Activated naive CD4-positive, alpha-beta T cell treated with anti-CD3 and anti-CD28 coated beads for 36 hours (primary cell): Measurements from ENCODE around the gene ACSM4. TPM values are rescaled to one million over a fixed set of nuclear protein-coding genes. Genes with fewer than 3 reads are reported as not detected.
"Not testable (repeated sequence)": the region's sequence is repeated elsewhere in the genome, so short reads cannot be mapped to it uniquely, and the experiment has no call there.

ENCODE experiments used
- CTCF ChIA-PET: fragments of 350-600 bp; sonication (Branson Sonifier 250); formaldehyde crosslinking; loops from one replicate; lab custom pipeline; 2021; ENCODE audit warnings: antibody characterized with exemption; lab: Charles Lee
- DNase-seq: peaks from one replicate; pipeline ENCODE4 v3.0.0-alpha.2; 2020
- H3K27ac Mint-ChIP-seq: one replicate; pipeline ENCODE4 v1.8.0; 2021; ENCODE audit warnings: mild to moderate bottlenecking, mixed read lengths
- H3K27me3 Mint-ChIP-seq: one replicate; pipeline ENCODE4 v1.8.0; 2021; ENCODE audit warnings: low read depth, mixed read lengths
- H3K36me3 Mint-ChIP-seq: one replicate; pipeline ENCODE4 v1.8.0; 2021; ENCODE audit warnings: low read depth, mixed read lengths
- H3K4me1 Mint-ChIP-seq: one replicate; pipeline ENCODE4 v1.8.0; 2021; ENCODE audit warnings: low read depth, mixed read lengths
- H3K4me3 Mint-ChIP-seq: one replicate; pipeline ENCODE4 v1.8.0; 2021; ENCODE audit warnings: mild to moderate bottlenecking, moderate library complexity, mixed read lengths
- H3K9me3 Mint-ChIP-seq: one replicate; pipeline ENCODE4 v1.8.0; 2021; ENCODE audit warnings: mixed read lengths
- intact Hi-C: fragments of 100-400 bp; cut with micrococcal nuclease; formaldehyde crosslinking; loops from one replicate; pipeline ENCODE4 v1.15.1; 2023
- total RNA-seq, 2 experiments: library from RNA; stranded (reverse); gene quantifications; one replicate each; pipeline ENCODE4 v1.2.3, GENCODE V29; 2021

Gene ACSM4, protein sequence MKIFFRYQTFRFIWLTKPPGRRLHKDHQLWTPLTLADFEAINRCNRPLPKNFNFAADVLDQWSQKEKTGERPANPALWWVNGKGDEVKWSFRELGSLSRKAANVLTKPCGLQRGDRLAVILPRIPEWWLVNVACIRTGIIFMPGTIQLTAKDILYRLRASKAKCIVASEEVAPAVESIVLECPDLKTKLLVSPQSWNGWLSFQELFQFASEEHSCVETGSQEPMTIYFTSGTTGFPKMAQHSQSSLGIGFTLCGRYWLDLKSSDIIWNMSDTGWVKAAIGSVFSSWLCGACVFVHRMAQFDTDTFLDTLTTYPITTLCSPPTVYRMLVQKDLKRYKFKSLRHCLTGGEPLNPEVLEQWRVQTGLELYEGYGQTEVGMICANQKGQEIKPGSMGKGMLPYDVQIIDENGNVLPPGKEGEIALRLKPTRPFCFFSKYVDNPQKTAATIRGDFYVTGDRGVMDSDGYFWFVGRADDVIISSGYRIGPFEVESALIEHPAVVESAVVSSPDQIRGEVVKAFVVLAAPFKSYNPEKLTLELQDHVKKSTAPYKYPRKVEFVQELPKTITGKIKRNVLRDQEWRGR
- not detected for total RNA-seq

DNA sequence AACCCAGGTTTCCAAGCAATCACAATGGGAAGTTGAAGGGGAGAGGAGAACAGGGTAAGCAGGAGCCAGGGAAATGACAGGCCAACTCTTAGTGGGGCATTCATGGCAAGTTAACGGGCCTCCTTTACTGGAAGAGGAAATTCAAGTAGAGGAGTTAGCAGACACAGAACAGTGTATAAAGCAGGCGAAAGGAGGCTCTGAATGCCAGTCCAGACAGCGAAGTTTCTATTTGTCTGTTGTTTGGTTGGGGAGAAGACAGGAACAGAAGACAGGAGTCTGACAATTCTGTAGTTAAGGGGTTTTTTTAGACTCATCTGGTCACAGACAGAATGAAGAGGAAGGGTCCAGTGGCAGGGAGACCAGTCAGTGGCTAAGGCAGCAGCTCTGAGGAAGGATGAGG is at the start of gene ACSM4:
ACSM4 (plus strand) TSS at position 301 of the 400 bp plus-strand sequence. CDS start 260 bp downstream, outside the sequence.
- Mint-ChIP-seq H3K27me3 (peaks cover 2% of the 10 kb centered on the region), H3K4me1 (no peaks in the 10 kb centered on the region), H3K36me3 (no peaks in the 10 kb centered on the region), H3K4me3 (no peak within 1 kb of the TSS), H3K27ac (no peak within 1 kb of the TSS), H3K9me3 (no peaks in the 10 kb centered on the region)
- intact Hi-C loops = no loop called here
- no peak for DNase-seq
- CTCF ChIA-PET = interaction anchor here (0.7 kb wide), 1 partner anchor 143 kb away, joined by 5 read pairs; no protein-coding TSS in a partner anchor

DNA sequence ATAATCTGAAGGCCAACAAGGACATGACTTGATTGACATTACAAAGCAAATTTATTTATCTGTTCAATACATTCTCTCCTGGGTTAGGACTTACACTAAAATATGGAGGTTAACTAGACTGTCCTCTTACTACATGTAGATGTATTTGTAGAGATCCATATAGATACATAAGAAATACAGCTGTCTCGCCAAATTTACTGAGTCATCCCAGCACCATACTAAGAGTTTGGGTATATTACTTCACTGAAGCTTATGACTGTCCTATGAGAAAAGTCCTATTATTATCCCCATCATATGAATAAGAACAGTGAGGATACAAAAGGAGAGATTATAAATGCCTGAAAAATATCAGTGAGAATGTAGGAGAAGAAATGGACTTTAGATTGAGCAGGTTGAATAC is 44.8 kb upstream of the ACSM4 start:
- Mint-ChIP-seq H3K27me3 (peaks cover 4% of the 10 kb centered on the region), H3K4me1 (no peaks in the 10 kb centered on the region), H3K36me3 (no peaks in the 10 kb centered on the region), H3K4me3 (no peak overlapping the region), H3K9me3 (no peaks in the 10 kb centered on the region), H3K27ac (no peak overlapping the region)
- no peak for DNase-seq
- CTCF ChIA-PET = no interaction called here
- intact Hi-C loops = no loop called here

DNA sequence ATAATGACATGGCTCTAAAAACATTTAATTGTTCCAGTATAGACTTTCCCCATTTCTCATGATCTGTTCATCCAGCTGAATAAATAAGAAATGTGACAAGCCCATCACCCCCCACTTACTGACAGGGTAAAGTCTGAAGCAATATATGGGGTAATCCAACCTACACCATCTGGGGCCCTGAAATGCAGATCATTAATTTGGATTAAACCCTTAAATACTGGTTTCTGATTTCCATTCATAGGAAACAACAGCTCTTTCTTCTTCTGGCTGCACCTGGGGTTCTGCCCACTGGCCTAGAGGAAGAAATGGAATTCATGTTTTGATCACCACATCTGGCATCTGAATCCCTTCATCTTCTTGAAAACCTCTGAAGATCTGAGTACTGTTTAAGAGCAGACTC is 39.3 kb upstream of the ACSM4 start:
- no peaks in the 10 kb centered on the region for H3K27me3 Mint-ChIP-seq
- H3K9me3 Mint-ChIP-seq = no peaks in the 10 kb centered on the region
- DNase-seq = no peak
- H3K27ac Mint-ChIP-seq = no peak overlapping the region
- CTCF ChIA-PET = no interaction called here
- H3K36me3 Mint-ChIP-seq = no peaks in the 10 kb centered on the region
- H3K4me3 Mint-ChIP-seq = no peak overlapping the region
- no peaks in the 10 kb centered on the region for H3K4me1 Mint-ChIP-seq
- intact Hi-C loops = no loop called here

DNA sequence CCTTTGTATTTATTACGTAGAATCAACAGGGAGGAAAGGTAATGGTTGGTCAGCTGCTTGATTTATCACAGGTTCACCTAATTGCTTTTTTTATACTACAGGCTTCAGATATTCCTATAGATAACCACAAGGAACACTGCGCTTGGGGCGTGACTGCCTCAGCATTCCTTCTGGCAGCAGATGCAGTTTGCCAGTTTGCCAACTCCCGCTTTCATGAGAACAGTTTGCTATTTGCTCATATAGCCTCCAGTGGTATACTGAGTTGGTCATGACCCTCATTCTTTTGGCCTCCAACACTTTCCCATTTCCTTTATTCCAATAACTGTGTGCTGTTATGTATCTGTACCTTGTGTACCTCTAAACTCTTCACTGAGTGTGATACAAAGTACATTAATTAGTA is 38.6 kb upstream of the ACSM4 start:
- H3K4me3 Mint-ChIP-seq = no peak overlapping the region
- no peaks in the 10 kb centered on the region for H3K36me3 Mint-ChIP-seq
- H3K4me1 Mint-ChIP-seq = no peaks in the 10 kb centered on the region
- H3K9me3 Mint-ChIP-seq = no peaks in the 10 kb centered on the region
- H3K27ac Mint-ChIP-seq = no peak overlapping the region
- no peaks in the 10 kb centered on the region for H3K27me3 Mint-ChIP-seq
- DNase-seq = no peak
- intact Hi-C loops = no loop called here
- CTCF ChIA-PET = no interaction called here

DNA sequence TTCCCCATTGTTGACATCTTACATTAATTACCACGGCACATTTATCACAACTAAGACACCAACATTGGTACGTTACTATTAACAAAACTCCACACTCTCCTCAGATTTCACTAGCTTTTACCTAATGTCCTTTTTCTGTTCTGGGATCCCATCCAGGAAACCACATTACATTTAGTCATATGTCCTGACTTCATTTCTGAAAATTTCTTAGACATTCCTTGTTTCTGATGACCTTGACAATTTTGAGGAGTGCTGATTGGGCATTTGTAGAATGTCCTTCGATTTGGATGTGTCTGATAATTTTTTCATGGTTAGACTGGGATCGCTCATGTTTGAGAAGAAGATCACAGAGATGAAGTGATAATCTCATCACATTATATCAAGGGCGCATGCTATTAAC is 34.6 kb upstream of the ACSM4 start:
- intact Hi-C loops = no loop called here
- Mint-ChIP-seq H3K27ac (no peak overlapping the region), H3K9me3 (no peaks in the 10 kb centered on the region), H3K36me3 (no peaks in the 10 kb centered on the region), H3K27me3 (peaks cover 2% of the 10 kb centered on the region), H3K4me3 (no peak overlapping the region), H3K4me1 (no peaks in the 10 kb centered on the region)
- CTCF ChIA-PET = no interaction called here
- DNase-seq = no peak

DNA sequence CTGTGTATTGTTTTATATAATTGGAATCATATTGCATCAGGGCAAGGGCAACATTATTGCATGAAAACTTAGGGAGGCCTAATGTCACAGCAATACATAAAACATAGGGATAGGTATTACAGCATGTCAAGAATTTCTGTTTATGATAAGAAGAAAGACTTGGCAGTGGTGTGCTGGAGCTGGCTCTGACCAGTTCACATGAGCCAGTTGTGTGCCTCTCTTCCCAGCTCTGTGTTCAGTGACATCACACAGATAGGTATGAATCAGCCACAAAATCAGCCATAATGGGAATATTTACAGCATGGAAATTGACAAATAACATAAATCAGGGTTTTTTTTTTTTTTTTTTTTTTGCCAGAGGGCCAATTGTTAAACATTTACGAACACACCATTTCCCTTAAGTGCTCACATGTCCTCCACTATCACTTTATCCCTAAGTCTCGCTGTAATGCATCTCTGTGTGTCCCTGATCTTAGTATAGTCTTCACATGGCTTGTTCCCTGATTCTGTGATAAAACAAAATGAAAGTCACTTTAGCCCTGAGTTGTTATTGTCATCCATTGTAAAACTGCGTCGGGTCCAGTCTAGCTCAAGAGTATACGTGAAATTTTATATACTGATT is 31.9 kb upstream of the ACSM4 start:
- no peaks in the 10 kb centered on the region for H3K36me3 Mint-ChIP-seq
- H3K27ac Mint-ChIP-seq = no peak overlapping the region
- intact Hi-C loops = no loop called here
- peaks cover 2% of the 10 kb centered on the region for H3K27me3 Mint-ChIP-seq
- DNase-seq = no peak
- no peak overlapping the region for H3K4me3 Mint-ChIP-seq
- H3K4me1 Mint-ChIP-seq = no peaks in the 10 kb centered on the region
- H3K9me3 Mint-ChIP-seq = no peaks in the 10 kb centered on the region
- CTCF ChIA-PET = no interaction called here

DNA sequence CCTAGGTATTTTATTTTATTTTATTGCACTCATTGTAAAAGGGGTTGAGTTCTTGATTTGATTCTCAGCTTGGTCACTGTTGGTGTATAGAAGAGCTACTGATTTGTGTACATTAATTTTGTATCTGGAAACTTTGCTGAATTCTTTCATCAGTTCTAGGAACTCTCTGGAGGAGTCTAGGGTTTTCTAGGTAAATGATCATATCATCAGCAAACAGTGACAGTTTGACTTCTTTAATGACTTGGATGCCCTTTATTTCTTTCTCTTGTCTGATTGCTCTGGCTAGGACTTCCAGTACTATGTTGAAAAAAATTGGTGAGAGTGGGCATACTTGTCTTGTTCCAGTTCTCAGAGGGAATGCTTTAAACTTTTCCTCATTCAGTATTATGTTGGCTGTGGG is 28.4 kb upstream of the ACSM4 start:
- H3K36me3 Mint-ChIP-seq, H3K4me1 Mint-ChIP-seq, H3K4me3 Mint-ChIP-seq, intact Hi-C loops, CTCF ChIA-PET, H3K27ac Mint-ChIP-seq, H3K9me3 Mint-ChIP-seq, DNase-seq: not testable (repeated sequence)
- H3K27me3 Mint-ChIP-seq = peaks cover 11% of the 10 kb centered on the region

DNA sequence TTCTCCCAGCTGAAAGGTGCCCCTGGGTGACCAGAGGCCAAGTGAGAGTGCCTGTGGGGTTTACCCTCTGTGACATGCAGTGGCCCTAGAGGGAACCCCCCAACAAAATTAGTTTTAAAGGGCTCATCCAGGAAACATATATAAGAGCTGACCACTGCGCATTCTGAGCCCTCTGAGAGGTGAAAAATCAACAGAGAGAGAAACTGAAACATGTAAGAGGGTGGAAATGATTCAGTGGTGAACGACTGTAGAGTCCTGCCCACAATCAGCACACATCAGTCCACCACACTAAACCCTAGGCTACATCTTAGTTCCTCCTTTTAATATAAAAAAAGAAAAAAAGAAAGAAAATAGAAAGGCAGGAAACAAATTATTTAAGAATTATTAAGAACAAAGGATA is 21.0 kb upstream of the ACSM4 start:
- intact Hi-C loops = no loop called here

DNA sequence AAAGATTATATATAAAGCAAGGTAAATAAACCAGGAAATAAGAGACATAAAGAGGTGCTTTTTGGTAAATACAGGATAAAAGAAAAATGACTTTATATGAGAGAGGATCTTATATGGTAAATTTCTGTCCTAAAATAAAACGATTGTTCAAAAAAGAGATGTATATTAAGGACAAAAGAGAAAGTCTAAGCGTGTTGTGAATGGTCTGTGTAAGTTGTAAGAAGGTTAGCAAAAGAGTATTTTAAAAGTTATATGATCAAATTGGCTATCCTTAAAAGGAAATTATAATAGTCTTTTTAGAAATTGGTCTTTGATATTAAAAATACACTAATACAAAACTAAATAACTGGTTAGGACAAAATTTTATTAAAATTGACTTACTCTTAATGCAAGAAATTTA is 14.1 kb upstream of the ACSM4 start:
- Mint-ChIP-seq H3K27me3 (peaks cover 5% of the 10 kb centered on the region), H3K4me3 (no peak overlapping the region), H3K27ac (no peak overlapping the region), H3K36me3 (peaks cover 2% of the 10 kb centered on the region), H3K4me1 (no peaks in the 10 kb centered on the region), H3K9me3 (peaks cover 24% of the 10 kb centered on the region)
- intact Hi-C loops = no loop called here
- no peak for DNase-seq
- CTCF ChIA-PET = no interaction called here

More for the DNA sequence above, 21.0 kb upstream of the ACSM4 start:
- Mint-ChIP-seq H3K27me3 (peaks cover 18% of the 10 kb centered on the region), H3K4me3 (no peak overlapping the region), H3K27ac (no peak overlapping the region), H3K36me3 (peaks cover 2% of the 10 kb centered on the region), H3K4me1 (no peaks in the 10 kb centered on the region), H3K9me3 (peaks cover 15% of the 10 kb centered on the region)
- no peak for DNase-seq
- CTCF ChIA-PET = interaction anchor here (0.6 kb wide), 1 partner anchor 177 kb away, joined by 3 read pairs; no protein-coding TSS in a partner anchor

DNA sequence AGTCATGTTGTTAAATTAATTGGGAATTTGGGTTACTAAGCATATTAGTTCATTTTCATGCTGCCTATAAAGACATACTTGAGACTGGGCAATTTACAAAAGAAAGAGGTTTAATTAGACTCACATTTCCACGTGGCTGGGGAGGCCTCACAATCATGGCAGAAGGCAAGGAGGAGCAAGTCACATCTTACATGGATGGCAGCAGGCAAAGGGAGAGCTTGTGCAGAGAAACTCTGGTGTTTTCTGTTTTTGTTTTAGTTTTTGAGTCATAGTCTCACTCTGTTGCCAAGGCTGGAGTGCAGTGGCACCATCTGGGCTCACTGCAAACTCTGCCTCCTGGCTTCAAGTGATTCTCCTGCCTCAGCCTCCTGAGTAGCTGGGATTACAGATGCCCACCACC is 13.3 kb upstream of the ACSM4 start:
- not testable (repeated sequence) for H3K27ac Mint-ChIP-seq

DNA sequence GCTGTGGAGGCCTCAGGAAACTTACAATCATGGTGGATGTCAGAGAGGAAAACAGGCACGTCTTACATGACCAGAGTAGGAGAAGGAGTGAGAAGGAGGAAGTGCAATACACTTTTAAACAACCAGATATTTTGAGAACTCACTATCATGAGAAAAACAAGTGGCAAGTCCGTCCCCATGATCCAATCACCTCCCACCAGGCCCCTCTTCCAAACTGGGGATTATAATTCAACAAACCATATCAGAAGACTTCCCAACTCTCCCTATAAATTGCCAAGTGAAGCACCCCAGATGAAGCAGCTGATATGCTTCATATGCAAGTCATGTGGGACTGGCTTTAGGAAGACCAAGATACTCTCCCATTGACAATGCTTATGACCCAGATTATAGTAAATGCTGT is 11.6 kb upstream of the ACSM4 start:
- DNase-seq = no peak
- Mint-ChIP-seq H3K9me3 (peaks cover 10% of the 10 kb centered on the region), H3K27ac (no peak overlapping the region), H3K4me1 (no peaks in the 10 kb centered on the region), H3K27me3 (peaks cover 2% of the 10 kb centered on the region), H3K4me3 (no peak overlapping the region), H3K36me3 (no peaks in the 10 kb centered on the region)
- intact Hi-C loops = no loop called here
- CTCF ChIA-PET = no interaction called here

More for the DNA sequence above, 13.3 kb upstream of the ACSM4 start:
- H3K36me3 Mint-ChIP-seq, DNase-seq, H3K4me3 Mint-ChIP-seq, H3K4me1 Mint-ChIP-seq, CTCF ChIA-PET, intact Hi-C loops, H3K27me3 Mint-ChIP-seq: not testable (repeated sequence)
- peaks cover 20% of the 10 kb centered on the region for H3K9me3 Mint-ChIP-seq

DNA sequence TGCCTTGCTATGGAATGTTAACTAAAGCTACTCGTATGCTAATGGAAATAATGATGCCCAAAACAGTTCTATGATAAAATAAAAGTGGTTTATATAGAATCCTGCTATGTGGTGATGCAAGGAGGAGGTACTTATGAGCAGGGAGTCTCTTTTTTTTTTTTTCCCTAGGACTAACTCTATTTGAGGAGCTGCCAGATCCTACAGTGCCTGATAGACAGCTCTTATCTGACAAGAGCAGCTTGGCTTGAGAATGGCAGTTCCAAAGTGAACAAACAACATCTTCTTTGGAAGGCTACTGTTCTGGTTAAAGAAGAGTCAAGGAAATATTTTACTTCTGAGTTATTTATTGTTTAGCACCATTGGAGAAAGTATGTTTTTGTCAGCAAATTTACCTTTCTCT is 10.2 kb upstream of the ACSM4 start:
- Mint-ChIP-seq H3K9me3 (peaks cover 8% of the 10 kb centered on the region), H3K36me3 (no peaks in the 10 kb centered on the region), H3K27me3 (peaks cover 2% of the 10 kb centered on the region), H3K4me3 (no peak overlapping the region), H3K4me1 (no peaks in the 10 kb centered on the region), H3K27ac (no peak overlapping the region)
- CTCF ChIA-PET = no interaction called here
- DNase-seq = no peak
- intact Hi-C loops = no loop called here

DNA sequence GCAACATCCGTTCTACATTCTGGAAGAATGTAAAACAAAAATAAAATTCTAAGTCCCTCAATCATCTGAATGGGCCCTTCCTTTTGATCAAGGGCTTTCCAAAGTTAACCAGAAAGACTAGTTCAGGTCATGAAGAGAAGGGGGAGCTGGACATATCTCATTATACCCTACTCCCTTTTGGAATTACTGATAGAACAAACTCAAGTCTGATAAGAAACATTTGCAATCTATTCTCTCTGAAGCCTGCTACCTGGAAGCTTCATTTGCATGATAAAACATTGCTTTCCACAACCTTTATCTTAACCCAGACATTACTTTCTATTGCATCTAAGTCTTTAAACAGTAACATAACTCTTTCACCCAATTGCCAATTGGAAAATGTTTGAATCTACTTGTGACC is 8.3 kb upstream of the ACSM4 start:
- Mint-ChIP-seq H3K27me3 (peaks cover 2% of the 10 kb centered on the region), H3K27ac (no peak overlapping the region), H3K9me3 (peaks cover 4% of the 10 kb centered on the region), H3K4me1 (no peaks in the 10 kb centered on the region), H3K36me3 (no peaks in the 10 kb centered on the region), H3K4me3 (no peak overlapping the region)
- no peak for DNase-seq
- CTCF ChIA-PET = no interaction called here
- intact Hi-C loops = no loop called here
